HG02642 (cell line): ENCODE results near the gene SETX.
"Not testable (repeated sequence)": the region's sequence is repeated elsewhere in the genome, so short reads cannot be mapped to it uniquely, and the experiment has no call there.

Experiments
- ATAC-seq: cut with Tn5 transposase; IDR thresholded peaks from one replicate; pipeline ENCODE4 v1.9.1; 2021; ENCODE audit warnings: mild to moderate bottlenecking; ENCODE audit not compliant: unreplicated experiment, poor library complexity

SETX gene

GRCh38 chr9:132293145-132293721 lies 61.6 kb downstream of the SETX start:
- ATAC-seq: no peak

GRCh38 chr9:132288966-132289365 lies 65.8 kb downstream of the SETX start:
- ATAC-seq: no peak

- no peak for ATAC-seq
These were observed 66.4 kb downstream of the SETX start for GRCh38 chr9:132288361-132288760.

GRCh38 chr9:132287256-132287760 lies 67.5 kb downstream of the SETX start:
- ATAC-seq: no peak

GRCh38 chr9:132283863-132284262 lies 70.9 kb downstream of the SETX start:
- ATAC-seq: no peak

- ATAC-seq: no peak
These were observed 71.6 kb downstream of the SETX start for GRCh38 chr9:132283165-132283564.

- no peak for ATAC-seq
These were observed 79.9 kb downstream of the SETX start for GRCh38 chr9:132274861-132275260.

- not testable (repeated sequence) for ATAC-seq
These were observed 84.9 kb downstream of the SETX start for GRCh38 chr9:132269704-132270516.

GRCh38 chr9:132268725-132269352 lies 85.9 kb downstream of the SETX start:
- no peak for ATAC-seq

GRCh38 chr9:132267660-132268059 lies 87.1 kb downstream of the SETX start:
- no peak for ATAC-seq

- no peak for ATAC-seq
These were observed 88.8 kb downstream of the SETX start for GRCh38 chr9:132266017-132266416.

- ATAC-seq: no peak
These were observed 93.9 kb downstream of the SETX start for GRCh38 chr9:132260846-132261245.

- no peak for ATAC-seq
These were observed 104.2 kb downstream of the SETX start for GRCh38 chr9:132250324-132251262.

- no peak for ATAC-seq
These were observed 105.1 kb downstream of the SETX start for GRCh38 chr9:132249690-132250089.

GRCh38 chr9:132249123-132249522 lies 105.7 kb downstream of the SETX start:
- ATAC-seq: no peak

GRCh38 chr9:132247942-132248341 lies 106.8 kb downstream of the SETX start:
- no peak for ATAC-seq

- ATAC-seq: no peak
These were observed 109.3 kb downstream of the SETX start for GRCh38 chr9:132245465-132245864.

GRCh38 chr9:132244582-132245455 lies 110.0 kb downstream of the SETX start:
- ATAC-seq: no peak
